Measurements from ENCODE around the gene ARHGAP32. TPM values are rescaled to one million over a fixed set of nuclear protein-coding genes. Genes with fewer than 3 reads are reported as not detected.

Gene ARHGAP32
- total RNA-seq, 6 donors from 2014 or later: 19.9 to 51.3 (median 29.5) TPM

GRCh38 chr11:128961645-128962044 is 230.5 kb downstream of the ARHGAP32 start:
- no peak for ATAC-seq (ENCODE audit: low FRiP score in 2 of 2)
- WGBS, 2 donors: 91 to 95% methylated on average over 2 of the region's 2 CpGs
- no peak overlapping the region for H3K27ac ChIP-seq
- H3K9me3 ChIP-seq: no peaks in the 10 kb centered on the region
- H3K36me3 ChIP-seq: no peaks in the 10 kb centered on the region
- no peak overlapping the region for H3K4me3 ChIP-seq
- DNase-seq: no peak
- H3K4me1 ChIP-seq: peaks cover 4 to 14% (median 6%) of the 10 kb centered on the region in 4 donors
- no peaks in the 10 kb centered on the region for H3K27me3 ChIP-seq
- TF ChIP-seq EP300 (IDR thresholded peaks at IDR 0.05): no peak
- no peak for TF ChIP-seq POLR2A (IDR thresholded peaks at IDR 0.05)
- TF ChIP-seq POLR2AphosphoS5 (IDR thresholded peaks at IDR 0.05): no peak
- TF ChIP-seq, protein P1, sequence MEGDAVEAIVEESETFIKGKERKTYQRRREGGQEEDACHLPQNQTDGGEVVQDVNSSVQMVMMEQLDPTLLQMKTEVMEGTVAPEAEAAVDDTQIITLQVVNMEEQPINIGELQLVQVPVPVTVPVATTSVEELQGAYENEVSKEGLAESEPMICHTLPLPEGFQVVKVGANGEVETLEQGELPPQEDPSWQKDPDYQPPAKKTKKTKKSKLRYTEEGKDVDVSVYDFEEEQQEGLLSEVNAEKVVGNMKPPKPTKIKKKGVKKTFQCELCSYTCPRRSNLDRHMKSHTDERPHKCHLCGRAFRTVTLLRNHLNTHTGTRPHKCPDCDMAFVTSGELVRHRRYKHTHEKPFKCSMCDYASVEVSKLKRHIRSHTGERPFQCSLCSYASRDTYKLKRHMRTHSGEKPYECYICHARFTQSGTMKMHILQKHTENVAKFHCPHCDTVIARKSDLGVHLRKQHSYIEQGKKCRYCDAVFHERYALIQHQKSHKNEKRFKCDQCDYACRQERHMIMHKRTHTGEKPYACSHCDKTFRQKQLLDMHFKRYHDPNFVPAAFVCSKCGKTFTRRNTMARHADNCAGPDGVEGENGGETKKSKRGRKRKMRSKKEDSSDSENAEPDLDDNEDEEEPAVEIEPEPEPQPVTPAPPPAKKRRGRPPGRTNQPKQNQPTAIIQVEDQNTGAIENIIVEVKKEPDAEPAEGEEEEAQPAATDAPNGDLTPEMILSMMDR (IDR thresholded peaks at IDR 0.05): no peak

- Histone ChIP-seq H3K36me3 (no peaks in the 10 kb centered on the region), H3K27me3 (no peaks in the 10 kb centered on the region), H3K9me3 (no peaks in the 10 kb centered on the region), H3K4me1 (no peaks in the 10 kb centered on the region), H3K27ac (no peak overlapping the region), H3K4me3 (no peak overlapping the region)
- DNase-seq: no peak
- ATAC-seq (ENCODE audit: low FRiP score in 2 of 2): no peak
- TF ChIP-seq POLR2AphosphoS5 (IDR thresholded peaks at IDR 0.05) (no peak), POLR2A (IDR thresholded peaks at IDR 0.05) (no peak), EP300 (IDR thresholded peaks at IDR 0.05) (no peak)
- TF ChIP-seq, protein P1 (IDR thresholded peaks at IDR 0.05): no peak
- 82 to 88% methylated on average over 8 of the region's 8 CpGs for WGBS, 2 donors
These were observed 235.0 kb downstream of the ARHGAP32 start for GRCh38 chr11:128957202-128957482.

DNA sequence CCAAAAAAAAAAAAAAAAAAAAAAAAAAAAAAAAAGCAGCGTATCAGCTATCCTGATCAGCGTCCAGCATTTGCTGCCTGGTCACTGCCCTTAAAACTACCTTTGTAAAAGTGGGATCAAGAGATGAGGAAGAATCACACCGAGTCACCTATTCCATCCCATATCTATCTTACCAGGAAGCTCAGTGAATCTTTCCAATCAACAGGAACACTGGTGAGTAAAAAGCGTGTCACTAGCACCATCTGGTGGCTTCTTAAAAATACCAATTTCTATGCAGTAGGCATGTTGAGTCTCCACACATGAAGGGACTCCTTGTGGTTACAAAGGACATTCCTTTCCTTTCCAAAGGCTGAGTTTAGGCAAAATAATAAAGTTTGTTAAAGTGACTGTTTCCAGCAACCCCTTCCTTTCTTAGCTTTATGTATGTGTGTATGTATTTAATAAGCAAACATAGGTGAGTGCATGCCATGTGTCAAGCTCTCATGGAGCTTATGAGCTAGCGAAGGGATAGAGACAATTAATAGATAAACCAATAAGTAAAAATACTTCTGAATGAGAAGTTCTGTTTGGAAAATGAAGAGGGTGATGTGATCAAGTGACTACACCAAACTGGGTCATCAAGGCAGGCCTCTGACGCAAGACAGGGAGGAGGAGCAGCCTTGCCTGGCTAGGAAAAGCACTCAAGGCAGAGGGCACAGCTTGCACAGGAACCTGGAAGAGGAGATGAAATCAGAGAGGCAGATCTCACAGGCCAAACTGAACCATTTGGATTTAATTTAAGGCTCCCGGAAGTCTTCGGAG is 235.5 kb downstream of the ARHGAP32 start:
- Histone ChIP-seq H3K4me1 (no peaks in the 10 kb centered on the region), H3K27me3 (no peaks in the 10 kb centered on the region), H3K4me3 (no peak overlapping the region), H3K9me3 (no peaks in the 10 kb centered on the region), H3K36me3 (no peaks in the 10 kb centered on the region), H3K27ac (no peak overlapping the region)
- TF ChIP-seq POLR2AphosphoS5 (IDR thresholded peaks at IDR 0.05): no peak
- no peak for TF ChIP-seq POLR2A (IDR thresholded peaks at IDR 0.05)
- no peak for TF ChIP-seq EP300 (IDR thresholded peaks at IDR 0.05)
- TF ChIP-seq, protein P1 (IDR thresholded peaks at IDR 0.05): peak; percentile 35 to 86 (median 68)
- ATAC-seq (ENCODE audit: low FRiP score in 2 of 2) (peak; percentile 57 to 86), DNase-seq (no peak)
- WGBS, 2 donors: 48 to 51% methylated on average over 8 of the region's 8 CpGs

DNA sequence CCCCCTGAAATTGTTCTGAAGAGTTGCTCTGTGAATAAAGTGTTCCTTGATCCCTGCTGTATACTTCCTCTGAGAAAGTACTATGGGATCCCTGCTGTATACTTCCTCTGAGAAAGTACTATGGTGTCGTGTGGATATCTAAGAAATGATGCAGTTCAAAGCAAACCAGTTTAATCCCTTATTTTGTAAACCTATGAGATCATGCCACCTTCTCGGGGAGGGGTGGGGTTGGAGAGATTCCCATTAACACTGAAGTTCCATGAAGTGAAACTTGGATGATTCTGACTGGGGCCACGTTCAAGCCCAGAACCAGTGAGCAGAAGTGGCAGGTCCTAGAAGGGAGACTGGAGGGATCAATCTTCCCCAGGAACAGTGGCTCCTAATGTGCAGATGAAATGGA is 236.5 kb downstream of the ARHGAP32 start:
- Histone ChIP-seq H3K27me3 (no peaks in the 10 kb centered on the region), H3K4me1 (no peaks in the 10 kb centered on the region), H3K9me3 (no peaks in the 10 kb centered on the region), H3K4me3 (no peak overlapping the region), H3K27ac (no peak overlapping the region), H3K36me3 (no peaks in the 10 kb centered on the region)
- TF ChIP-seq EP300 (IDR thresholded peaks at IDR 0.05) (no peak), POLR2AphosphoS5 (IDR thresholded peaks at IDR 0.05) (no peak), POLR2A (IDR thresholded peaks at IDR 0.05) (no peak)
- TF ChIP-seq, protein P1 (IDR thresholded peaks at IDR 0.05): no peak
- 55 to 61% methylated on average over 3 of the region's 3 CpGs for WGBS, 2 donors
- ATAC-seq (ENCODE audit: low FRiP score in 2 of 2) (no peak), DNase-seq (no peak)

- WGBS, 2 donors: 91 to 93% methylated on average over 16 of the region's 16 CpGs
- H3K4me1 ChIP-seq: no peaks in the 10 kb centered on the region
- TF ChIP-seq EP300 (IDR thresholded peaks at IDR 0.05) (no peak), POLR2A (IDR thresholded peaks at IDR 0.05) (no peak), POLR2AphosphoS5 (IDR thresholded peaks at IDR 0.05) (no peak)
- TF ChIP-seq, protein P1 (IDR thresholded peaks at IDR 0.05): no peak
- peak in 1 of 2 donors; percentile 21 for ATAC-seq (ENCODE audit: low FRiP score in 2 of 2)
- no peaks in the 10 kb centered on the region for H3K36me3 ChIP-seq
- no peak overlapping the region for H3K4me3 ChIP-seq
- H3K9me3 ChIP-seq: no peaks in the 10 kb centered on the region
- H3K27ac ChIP-seq: no peak overlapping the region
- no peaks in the 10 kb centered on the region for H3K27me3 ChIP-seq
- DNase-seq: no peak
These were observed 239.0 kb downstream of the ARHGAP32 start for GRCh38 chr11:128953151-128953550.

Measured in upper lobe of left lung (tissue), 6 donors.